Measurements from ENCODE around the gene ARRDC1. TPM values are rescaled to one million over a fixed set of nuclear protein-coding genes. Genes with fewer than 3 reads are reported as not detected.

The ARRDC1 gene
- total and polyA plus RNA-seq, 8 donors, result 26.2 to 77.3 (median 32.6) TPM

DNA sequence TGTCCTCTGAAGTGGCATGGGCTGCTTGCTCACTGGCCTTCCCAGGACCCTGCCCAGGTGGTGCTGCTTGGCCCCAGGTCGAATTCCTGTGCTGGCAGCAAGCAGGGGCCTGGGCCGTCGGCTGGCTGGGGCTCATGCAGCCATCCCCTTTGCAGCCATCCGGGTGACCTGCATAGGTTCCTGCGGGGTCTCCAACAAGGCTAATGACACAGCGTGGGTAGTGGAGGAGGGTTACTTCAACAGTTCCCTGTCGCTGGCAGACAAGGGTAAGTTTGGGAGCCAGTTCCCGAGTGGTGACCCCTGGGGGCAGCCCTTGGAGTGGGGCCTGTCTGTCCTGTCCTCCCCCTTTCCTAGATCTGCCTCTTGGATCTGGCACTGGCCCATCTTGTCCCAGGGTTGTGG, 7.3 kb downstream of the ARRDC1 start:
- intact Hi-C loops (cut with DNase I), result no loop called here
- Histone ChIP-seq H3K4me1 (peaks cover 25 to 82% of the 10 kb centered on the region in 2 donors), H3K27me3 (no peaks in the 10 kb centered on the region), H3K36me3 (peaks cover 0 to 39% of the 10 kb centered on the region in 2 donors), H3K4me3 (no peak overlapping the region), H3K9me3 (no peaks in the 10 kb centered on the region), H3K27ac (peak overlapping the region; percentile 81 to 82)
- no peak for DNase-seq
- TF ChIP-seq, protein P1, sequence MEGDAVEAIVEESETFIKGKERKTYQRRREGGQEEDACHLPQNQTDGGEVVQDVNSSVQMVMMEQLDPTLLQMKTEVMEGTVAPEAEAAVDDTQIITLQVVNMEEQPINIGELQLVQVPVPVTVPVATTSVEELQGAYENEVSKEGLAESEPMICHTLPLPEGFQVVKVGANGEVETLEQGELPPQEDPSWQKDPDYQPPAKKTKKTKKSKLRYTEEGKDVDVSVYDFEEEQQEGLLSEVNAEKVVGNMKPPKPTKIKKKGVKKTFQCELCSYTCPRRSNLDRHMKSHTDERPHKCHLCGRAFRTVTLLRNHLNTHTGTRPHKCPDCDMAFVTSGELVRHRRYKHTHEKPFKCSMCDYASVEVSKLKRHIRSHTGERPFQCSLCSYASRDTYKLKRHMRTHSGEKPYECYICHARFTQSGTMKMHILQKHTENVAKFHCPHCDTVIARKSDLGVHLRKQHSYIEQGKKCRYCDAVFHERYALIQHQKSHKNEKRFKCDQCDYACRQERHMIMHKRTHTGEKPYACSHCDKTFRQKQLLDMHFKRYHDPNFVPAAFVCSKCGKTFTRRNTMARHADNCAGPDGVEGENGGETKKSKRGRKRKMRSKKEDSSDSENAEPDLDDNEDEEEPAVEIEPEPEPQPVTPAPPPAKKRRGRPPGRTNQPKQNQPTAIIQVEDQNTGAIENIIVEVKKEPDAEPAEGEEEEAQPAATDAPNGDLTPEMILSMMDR (IDR thresholded peaks at IDR 0.05), result no peak
- no peak for ATAC-seq

DNA sequence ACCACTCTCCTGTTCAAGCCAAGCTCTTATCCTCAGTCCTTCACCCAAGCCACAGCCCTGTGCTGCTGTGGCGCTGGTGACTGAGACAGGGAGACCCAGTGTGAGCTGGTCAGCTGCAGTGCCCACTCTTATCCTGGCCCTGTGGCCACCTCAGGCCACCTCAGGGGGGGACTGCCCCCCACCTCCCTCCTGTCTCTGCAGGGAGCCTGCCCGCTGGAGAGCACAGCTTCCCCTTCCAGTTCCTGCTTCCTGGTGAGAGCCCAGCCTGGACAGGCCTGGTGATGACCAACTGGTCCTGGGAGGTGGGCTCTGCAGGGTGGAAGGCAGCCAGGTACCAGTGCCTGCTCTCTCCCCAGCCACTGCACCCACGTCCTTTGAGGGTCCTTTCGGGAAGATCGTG, 7.8 kb downstream of the ARRDC1 start:
- DNase-seq, result peak in 1 of 4 donors; percentile 44
- Histone ChIP-seq H3K4me3 (no peak overlapping the region), H3K27ac (peak overlapping the region; percentile 81 to 82), H3K4me1 (peaks cover 26 to 80% of the 10 kb centered on the region in 2 donors), H3K9me3 (no peaks in the 10 kb centered on the region), H3K36me3 (peaks cover 0 to 39% of the 10 kb centered on the region in 2 donors), H3K27me3 (no peaks in the 10 kb centered on the region)
- intact Hi-C loops (cut with DNase I), result no loop called here
- ATAC-seq, result no peak
- TF ChIP-seq, protein P1 (IDR thresholded peaks at IDR 0.05), result no peak

DNA sequence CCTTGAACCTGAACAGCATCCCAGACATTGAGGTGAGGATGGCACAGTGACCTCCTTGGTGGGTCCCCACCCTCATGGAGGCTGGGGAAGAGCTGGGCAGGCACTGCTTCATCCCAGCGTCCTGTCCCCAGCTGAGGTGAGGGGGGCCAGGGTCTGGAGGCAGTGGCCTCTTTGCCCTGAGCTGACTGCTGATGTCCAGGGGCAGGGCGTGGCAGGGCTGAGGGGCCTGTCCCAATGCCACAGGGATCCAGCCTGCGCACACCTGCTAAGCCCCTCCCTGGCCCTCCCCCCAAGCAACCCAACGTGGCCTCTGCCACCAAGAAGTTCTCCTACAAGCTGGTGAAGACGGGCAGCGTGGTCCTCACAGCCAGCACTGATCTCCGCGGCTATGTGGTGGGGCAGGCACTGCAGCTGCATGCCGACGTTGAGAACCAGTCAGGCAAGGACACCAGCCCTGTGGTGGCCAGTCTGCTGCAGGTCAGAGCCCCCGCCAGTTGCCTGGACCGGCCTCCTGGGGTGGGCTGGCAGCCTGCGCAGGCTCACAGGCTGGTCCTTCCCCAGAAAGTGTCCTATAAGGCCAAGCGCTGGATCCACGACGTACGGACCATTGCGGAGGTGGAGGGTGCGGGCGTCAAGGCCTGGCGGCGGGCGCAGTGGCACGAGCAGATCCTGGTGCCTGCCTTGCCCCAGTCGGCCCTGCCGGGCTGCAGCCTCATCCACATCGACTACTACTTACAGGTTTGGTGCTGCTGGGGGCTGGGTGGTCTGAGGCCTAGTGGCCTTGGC, 8.4 kb downstream of the ARRDC1 start:
- peak overlapping the region in 1 of 2 donors; percentile 81 for H3K27ac ChIP-seq
- peaks cover 26 to 73% of the 10 kb centered on the region in 2 donors for H3K4me1 ChIP-seq
- intact Hi-C loops (cut with DNase I), result no loop called here

DNA sequence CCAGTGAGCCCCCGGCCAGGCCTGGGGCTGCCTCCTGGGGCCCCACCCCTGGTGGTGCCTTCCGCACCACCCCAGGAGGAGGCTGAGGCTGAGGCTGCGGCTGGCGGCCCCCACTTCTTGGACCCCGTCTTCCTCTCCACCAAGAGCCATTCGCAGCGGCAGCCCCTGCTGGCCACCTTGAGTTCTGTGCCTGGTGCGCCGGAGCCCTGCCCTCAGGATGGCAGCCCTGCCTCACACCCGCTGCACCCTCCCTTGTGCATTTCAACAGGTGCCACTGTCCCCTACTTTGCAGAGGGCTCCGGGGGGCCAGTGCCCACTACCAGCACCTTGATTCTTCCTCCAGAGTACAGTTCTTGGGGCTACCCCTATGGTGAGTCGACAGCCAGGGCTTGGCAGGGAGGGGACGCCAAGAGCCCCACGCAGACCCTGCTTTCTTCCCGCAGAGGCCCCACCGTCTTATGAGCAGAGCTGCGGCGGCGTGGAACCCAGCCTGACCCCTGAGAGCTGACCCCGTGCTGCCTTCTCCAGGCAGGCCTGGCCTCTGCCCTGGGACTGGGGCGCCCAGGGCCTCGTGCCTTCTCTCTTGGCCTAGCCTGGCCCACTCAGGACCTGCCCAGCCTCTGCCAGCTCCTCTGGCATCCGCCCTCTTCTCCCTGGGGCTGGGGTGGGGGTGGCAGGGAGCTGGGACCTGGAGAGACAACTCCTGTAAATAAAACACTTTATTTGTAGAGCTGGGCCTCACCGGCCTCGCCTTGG, 9.3 kb downstream of the ARRDC1 start:
- intact Hi-C loops (cut with DNase I), result no loop called here
- H3K27ac ChIP-seq, result no peak overlapping the region
- DNase-seq, result peak in 1 of 4 donors; percentile 77
- H3K4me1 ChIP-seq, result peaks cover 28 to 70% of the 10 kb centered on the region in 2 donors
- H3K36me3 ChIP-seq, result peaks cover 0 to 39% of the 10 kb centered on the region in 2 donors
- no peak for ATAC-seq
- H3K4me3 ChIP-seq, result no peak overlapping the region
- H3K27me3 ChIP-seq, result no peaks in the 10 kb centered on the region
- H3K9me3 ChIP-seq, result no peaks in the 10 kb centered on the region
- TF ChIP-seq, protein P1 (IDR thresholded peaks at IDR 0.05), result no peak

More for the DNA sequence above, 8.4 kb downstream of the ARRDC1 start:
- Histone ChIP-seq H3K36me3 (peaks cover 0 to 39% of the 10 kb centered on the region in 2 donors), H3K27me3 (no peaks in the 10 kb centered on the region), H3K4me3 (no peak overlapping the region), H3K9me3 (no peaks in the 10 kb centered on the region)
- peak in 1 of 4 donors; percentile 72 for DNase-seq
- TF ChIP-seq, protein P1 (IDR thresholded peaks at IDR 0.05), result no peak
- ATAC-seq, result no peak

DNA sequence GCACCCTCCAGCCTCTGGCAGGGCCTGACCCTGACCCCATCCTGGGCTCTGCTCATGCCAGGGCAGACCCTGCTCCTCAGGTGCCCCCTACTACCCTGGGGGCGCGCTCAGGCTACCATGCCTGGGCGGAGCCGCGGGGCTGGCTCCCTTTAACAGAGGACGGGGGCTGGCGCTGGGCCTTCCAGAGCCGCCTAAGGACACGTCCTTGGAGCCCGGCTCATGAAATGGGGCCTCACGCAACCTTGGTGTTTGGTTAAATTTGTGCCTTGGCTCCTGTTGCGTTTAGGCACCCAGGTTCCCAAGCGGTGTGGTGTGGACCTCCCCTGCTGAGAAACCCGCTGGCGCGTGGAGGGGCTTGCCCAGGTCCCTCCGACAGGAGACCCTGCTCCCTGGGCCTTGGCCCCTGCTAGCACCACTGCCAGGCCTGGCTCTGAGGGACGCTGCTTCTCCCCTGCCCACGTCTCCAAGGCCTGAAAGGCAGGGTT, 9.9 kb downstream of the ARRDC1 start:
- Histone ChIP-seq H3K36me3 (peaks cover 0 to 39% of the 10 kb centered on the region in 2 donors), H3K4me3 (no peak overlapping the region), H3K27ac (no peak overlapping the region), H3K27me3 (no peaks in the 10 kb centered on the region), H3K4me1 (peaks cover 35 to 71% of the 10 kb centered on the region in 2 donors), H3K9me3 (no peaks in the 10 kb centered on the region)
- peak in 1 of 4 donors; percentile 74 for DNase-seq
- ATAC-seq, result no peak
- TF ChIP-seq, protein P1 (IDR thresholded peaks at IDR 0.05), result no peak
- intact Hi-C loops (cut with DNase I), result no loop called here

All from left lung (tissue), 10 donors.